Measurements from ENCODE around the gene SSBP3. TPM values are rescaled to one million over a fixed set of nuclear protein-coding genes. Genes with fewer than 3 reads are reported as not detected.

The SSBP3 gene
- polyA plus RNA-seq, 1 donor (not counting 4 experiments of a cell fraction or from before 2014, with no cell fraction given) = 16.9 TPM

GRCh38 chr1:54307305-54307704, 98.9 kb downstream of the SSBP3 start:
- H2AFZ ChIP-seq (ENCODE audit: control insufficient read depth, low read length) = no peak overlapping the region
- no peak overlapping the region for H3K27ac ChIP-seq (ENCODE audit: control insufficient read depth, insufficient read depth, low read length)
- no peaks in the 10 kb centered on the region for H4K20me1 ChIP-seq (ENCODE audit: control insufficient read depth, extremely low read depth, insufficient read depth, low read length)
- no peak overlapping the region for H3K9ac ChIP-seq (ENCODE audit: control insufficient read depth, extremely low read depth, insufficient read depth, low read length)
- H3K79me2 ChIP-seq (ENCODE audit: control insufficient read depth, insufficient read depth, low read length) = peaks cover 9% of the 10 kb centered on the region
- peaks cover 11% of the 10 kb centered on the region for H3K4me1 ChIP-seq (ENCODE audit: control insufficient read depth, extremely low read depth, insufficient read depth, low read length)
- H3K36me3 ChIP-seq (ENCODE audit: control insufficient read depth in 2 of 2, extremely low read depth in 1 of 2, insufficient read depth in 2 of 2, low read length in 2 of 2) = no peaks in the 10 kb centered on the region
- dilution Hi-C loops (cut with MboI; ENCODE audit: extremely low pct_ligation_motif_present, low sequenced_read_pairs) = no loop called here
- FAIRE-seq (no peak), DNase-seq (ENCODE audit: low read depth, low spot score) (no peak)
- no peak overlapping the region for H3K4me3 ChIP-seq (ENCODE audit: control insufficient read depth in 2 of 3, extremely low read depth in 1 of 3, insufficient read depth in 2 of 3, low read depth in 1 of 3, low read length in 3 of 3)
- no peak overlapping the region for H3K4me2 ChIP-seq (ENCODE audit: control insufficient read depth, extremely low read depth, insufficient read depth, low read depth, low read length)
- H3K27me3 ChIP-seq (ENCODE audit: control insufficient read depth, extremely low read depth, insufficient read depth, low read length) = no peaks in the 10 kb centered on the region
- H3K9me3 ChIP-seq (ENCODE audit: control insufficient read depth, low read depth, low read length) = no peaks in the 10 kb centered on the region
- TF ChIP-seq, protein P1, sequence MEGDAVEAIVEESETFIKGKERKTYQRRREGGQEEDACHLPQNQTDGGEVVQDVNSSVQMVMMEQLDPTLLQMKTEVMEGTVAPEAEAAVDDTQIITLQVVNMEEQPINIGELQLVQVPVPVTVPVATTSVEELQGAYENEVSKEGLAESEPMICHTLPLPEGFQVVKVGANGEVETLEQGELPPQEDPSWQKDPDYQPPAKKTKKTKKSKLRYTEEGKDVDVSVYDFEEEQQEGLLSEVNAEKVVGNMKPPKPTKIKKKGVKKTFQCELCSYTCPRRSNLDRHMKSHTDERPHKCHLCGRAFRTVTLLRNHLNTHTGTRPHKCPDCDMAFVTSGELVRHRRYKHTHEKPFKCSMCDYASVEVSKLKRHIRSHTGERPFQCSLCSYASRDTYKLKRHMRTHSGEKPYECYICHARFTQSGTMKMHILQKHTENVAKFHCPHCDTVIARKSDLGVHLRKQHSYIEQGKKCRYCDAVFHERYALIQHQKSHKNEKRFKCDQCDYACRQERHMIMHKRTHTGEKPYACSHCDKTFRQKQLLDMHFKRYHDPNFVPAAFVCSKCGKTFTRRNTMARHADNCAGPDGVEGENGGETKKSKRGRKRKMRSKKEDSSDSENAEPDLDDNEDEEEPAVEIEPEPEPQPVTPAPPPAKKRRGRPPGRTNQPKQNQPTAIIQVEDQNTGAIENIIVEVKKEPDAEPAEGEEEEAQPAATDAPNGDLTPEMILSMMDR (optimal IDR thresholded peaks at IDR 0.05 in 1 of 3, IDR thresholded peaks at IDR 0.05 in 1 of 3, conservative IDR thresholded peaks at IDR 0.05 in 1 of 3; ENCODE audit: extremely low read depth in 1 of 3, insufficient read depth in 2 of 3, low read length in 3 of 3) = no peak
- TF ChIP-seq EZH2 (IDR thresholded peaks at IDR 0.05; ENCODE audit: low read length) = no peak
- H3K9me1 ChIP-seq (ENCODE audit: control insufficient read depth, extremely low read depth, insufficient read depth, low read length) = no peaks in the 10 kb centered on the region

- H3K27me3 ChIP-seq (ENCODE audit: control insufficient read depth, extremely low read depth, insufficient read depth, low read length) = no peaks in the 10 kb centered on the region
- peaks cover 10% of the 10 kb centered on the region for H3K79me2 ChIP-seq (ENCODE audit: control insufficient read depth, insufficient read depth, low read length)
- H3K9ac ChIP-seq (ENCODE audit: control insufficient read depth, extremely low read depth, insufficient read depth, low read length) = no peak overlapping the region
- H3K9me3 ChIP-seq (ENCODE audit: control insufficient read depth, low read depth, low read length) = no peaks in the 10 kb centered on the region
- FAIRE-seq = no peak
- no peaks in the 10 kb centered on the region for H4K20me1 ChIP-seq (ENCODE audit: control insufficient read depth, extremely low read depth, insufficient read depth, low read length)
- dilution Hi-C loops (cut with MboI; ENCODE audit: extremely low pct_ligation_motif_present, low sequenced_read_pairs) = no loop called here
- H3K4me3 ChIP-seq (ENCODE audit: control insufficient read depth in 2 of 3, extremely low read depth in 1 of 3, insufficient read depth in 2 of 3, low read depth in 1 of 3, low read length in 3 of 3) = no peak overlapping the region
- no peak overlapping the region for H2AFZ ChIP-seq (ENCODE audit: control insufficient read depth, low read length)
- no peak overlapping the region for H3K4me2 ChIP-seq (ENCODE audit: control insufficient read depth, extremely low read depth, insufficient read depth, low read depth, low read length)
- H3K9me1 ChIP-seq (ENCODE audit: control insufficient read depth, extremely low read depth, insufficient read depth, low read length) = no peaks in the 10 kb centered on the region
- no peaks in the 10 kb centered on the region for H3K36me3 ChIP-seq (ENCODE audit: control insufficient read depth in 2 of 2, extremely low read depth in 1 of 2, insufficient read depth in 2 of 2, low read length in 2 of 2)
- peaks cover 11% of the 10 kb centered on the region for H3K4me1 ChIP-seq (ENCODE audit: control insufficient read depth, extremely low read depth, insufficient read depth, low read length)
- no peak overlapping the region for H3K27ac ChIP-seq (ENCODE audit: control insufficient read depth, insufficient read depth, low read length)
- TF ChIP-seq, protein P1 (optimal IDR thresholded peaks at IDR 0.05 in 1 of 3, IDR thresholded peaks at IDR 0.05 in 1 of 3, conservative IDR thresholded peaks at IDR 0.05 in 1 of 3; ENCODE audit: extremely low read depth in 1 of 3, insufficient read depth in 2 of 3, low read length in 3 of 3) = no peak
- no peak for TF ChIP-seq EZH2 (IDR thresholded peaks at IDR 0.05; ENCODE audit: low read length)
- DNase-seq (ENCODE audit: low read depth, low spot score) = no peak
Measured at GRCh38 chr1:54305906-54306514, 100.2 kb downstream of the SSBP3 start.
